Activated naive CD8-positive, alpha-beta T cell treated with anti-CD3 and anti-CD28 coated beads, Interleukin-2, amount 50 U/mL, for 24 hours (primary cell): Measurements from ENCODE around the gene ZNF723.
"Not testable (repeated sequence)": the region's sequence is repeated elsewhere in the genome, so short reads cannot be mapped to it uniquely, and the experiment has no call there.

Experiments used
- ATAC-seq: fragments of 150-1000 bp; cut with Tn5 transposase; one replicate; pipeline ENCODE4 v1.10.0; 2021
- DNase-seq: peaks from one replicate; pipeline ENCODE4 v3.0.0; 2021
- H3K27ac Mint-ChIP-seq: one replicate; pipeline ENCODE4 v1.8.0; 2021; ENCODE audit warnings: mild to moderate bottlenecking, mixed read lengths
- H3K27me3 Mint-ChIP-seq: one replicate; pipeline ENCODE4 v1.8.0; 2021; ENCODE audit warnings: mixed read lengths
- H3K36me3 Mint-ChIP-seq: one replicate; pipeline ENCODE4 v1.8.0; 2021; ENCODE audit warnings: low read depth, mixed read lengths
- H3K4me1 Mint-ChIP-seq: one replicate; pipeline ENCODE4 v1.8.0; 2021; ENCODE audit warnings: mixed read lengths
- H3K4me3 Mint-ChIP-seq: one replicate; pipeline ENCODE4 v1.8.0; 2021; ENCODE audit warnings: mild to moderate bottlenecking, moderate library complexity, mixed read lengths
- H3K9me3 Mint-ChIP-seq: one replicate; pipeline ENCODE4 v1.8.0; 2021; ENCODE audit warnings: mixed read lengths

ZNF723 gene

GRCh38 chr19:22832031-22832762, at the start of gene ZNF723:
TSS of gene ZNF723 (plus strand) at chr19:22832291. CDS start at chr19:22832380, 89 bp downstream.
- H3K36me3 Mint-ChIP-seq: peaks cover 4% of the 10 kb centered on the region
- no peak within 1 kb of the TSS for H3K4me3 Mint-ChIP-seq
- H3K9me3 Mint-ChIP-seq: peaks cover 27% of the 10 kb centered on the region
- DNase-seq (no peak), ATAC-seq (no peak)
- no peaks in the 10 kb centered on the region for H3K27me3 Mint-ChIP-seq
- no peak within 1 kb of the TSS for H3K27ac Mint-ChIP-seq
- H3K4me1 Mint-ChIP-seq: no peaks in the 10 kb centered on the region

- no peak within 1 kb of the TSS for H3K27ac Mint-ChIP-seq
- peaks cover 4% of the 10 kb centered on the region for H3K27me3 Mint-ChIP-seq
- H3K4me3 Mint-ChIP-seq: no peak within 1 kb of the TSS
- H3K4me1 Mint-ChIP-seq: no peaks in the 10 kb centered on the region
- ATAC-seq (no peak), DNase-seq (no peak)
- H3K9me3 Mint-ChIP-seq: peaks cover 33% of the 10 kb centered on the region
- H3K36me3 Mint-ChIP-seq: peaks cover 6% of the 10 kb centered on the region
These were observed 48.3 kb upstream of the ZNF723 start, which contains the start of gene ZNF99 for GRCh38 chr19:22783651-22784410. TSS of gene ZNF99 (minus strand) at chr19:22784151. CDS start at chr19:22784016, 135 bp downstream.

- not testable (repeated sequence) for DNase-seq, H3K4me3 Mint-ChIP-seq, ATAC-seq, H3K36me3 Mint-ChIP-seq, H3K27ac Mint-ChIP-seq, H3K4me1 Mint-ChIP-seq, H3K27me3 Mint-ChIP-seq
- peaks cover 47% of the 10 kb centered on the region for H3K9me3 Mint-ChIP-seq
These were observed 39.2 kb upstream of the ZNF723 start for GRCh38 chr19:22792863-22793262.

- no peak for DNase-seq
- Mint-ChIP-seq H3K36me3 (peaks cover 5% of the 10 kb centered on the region), H3K4me1 (no peaks in the 10 kb centered on the region), H3K4me3 (no peak overlapping the region), H3K27ac (no peak overlapping the region), H3K27me3 (no peaks in the 10 kb centered on the region), H3K9me3 (peaks cover 56% of the 10 kb centered on the region)
- no peak for ATAC-seq
These were observed 35.1 kb upstream of the ZNF723 start for GRCh38 chr19:22797040-22797439.

GRCh38 chr19:22806418-22806817, 25.7 kb upstream of the ZNF723 start:
- ATAC-seq (no peak), DNase-seq (no peak)
- Mint-ChIP-seq H3K27ac (no peak overlapping the region), H3K4me1 (no peaks in the 10 kb centered on the region), H3K36me3 (no peaks in the 10 kb centered on the region), H3K4me3 (no peak overlapping the region), H3K9me3 (peaks cover 11% of the 10 kb centered on the region), H3K27me3 (no peaks in the 10 kb centered on the region)

- no peak for ATAC-seq
These were observed 24.8 kb upstream of the ZNF723 start for GRCh38 chr19:22807061-22807835.

GRCh38 chr19:22814124-22814523, 18.0 kb upstream of the ZNF723 start:
- peaks cover 12% of the 10 kb centered on the region for H3K9me3 Mint-ChIP-seq
- no peaks in the 10 kb centered on the region for H3K4me1 Mint-ChIP-seq
- no peak overlapping the region for H3K4me3 Mint-ChIP-seq
- ATAC-seq (no peak), DNase-seq (no peak)
- H3K36me3 Mint-ChIP-seq: no peaks in the 10 kb centered on the region
- no peak overlapping the region for H3K27ac Mint-ChIP-seq
- no peaks in the 10 kb centered on the region for H3K27me3 Mint-ChIP-seq

More at GRCh38 chr19:22807061-22807835, 24.8 kb upstream of the ZNF723 start:
- no peaks in the 10 kb centered on the region for H3K4me1 Mint-ChIP-seq
- H3K27me3 Mint-ChIP-seq: no peaks in the 10 kb centered on the region
- no peaks in the 10 kb centered on the region for H3K36me3 Mint-ChIP-seq
- H3K9me3 Mint-ChIP-seq: peaks cover 12% of the 10 kb centered on the region
- no peak overlapping the region for H3K27ac Mint-ChIP-seq
- DNase-seq: no peak
- no peak overlapping the region for H3K4me3 Mint-ChIP-seq

- H3K27ac Mint-ChIP-seq: no peak overlapping the region
- ATAC-seq: no peak
- peaks cover 4% of the 10 kb centered on the region for H3K36me3 Mint-ChIP-seq
- no peak for DNase-seq
- H3K4me3 Mint-ChIP-seq: no peak overlapping the region
- no peaks in the 10 kb centered on the region for H3K4me1 Mint-ChIP-seq
- H3K9me3 Mint-ChIP-seq: peaks cover 25% of the 10 kb centered on the region
- H3K27me3 Mint-ChIP-seq: no peaks in the 10 kb centered on the region
These were observed 880 bp upstream of the ZNF723 start for GRCh38 chr19:22831211-22831610.

- not testable (repeated sequence) for H3K27me3 Mint-ChIP-seq, DNase-seq, H3K4me3 Mint-ChIP-seq, H3K27ac Mint-ChIP-seq, H3K4me1 Mint-ChIP-seq, ATAC-seq
- peaks cover 32% of the 10 kb centered on the region for H3K9me3 Mint-ChIP-seq
- peaks cover 23% of the 10 kb centered on the region for H3K36me3 Mint-ChIP-seq
These were observed 25.7 kb downstream of the ZNF723 start for GRCh38 chr19:22857713-22858320.

- Mint-ChIP-seq H3K27ac (no peak overlapping the region), H3K4me1 (no peaks in the 10 kb centered on the region), H3K27me3 (no peaks in the 10 kb centered on the region), H3K36me3 (no peaks in the 10 kb centered on the region), H3K4me3 (no peak overlapping the region), H3K9me3 (peaks cover 30% of the 10 kb centered on the region)
- no peak for ATAC-seq
- DNase-seq: no peak
These were observed 50.7 kb downstream of the ZNF723 start for GRCh38 chr19:22882797-22883196.

GRCh38 chr19:22893855-22894270, 61.8 kb downstream of the ZNF723 start:
- no peaks in the 10 kb centered on the region for H3K27me3 Mint-ChIP-seq
- no peak for ATAC-seq
- no peak overlapping the region for H3K27ac Mint-ChIP-seq
- no peaks in the 10 kb centered on the region for H3K4me1 Mint-ChIP-seq
- peaks cover 4% of the 10 kb centered on the region for H3K36me3 Mint-ChIP-seq
- DNase-seq: no peak
- H3K4me3 Mint-ChIP-seq: no peak overlapping the region
- H3K9me3 Mint-ChIP-seq: peaks cover 29% of the 10 kb centered on the region

GRCh38 chr19:22901431-22902130, 69.5 kb downstream of the ZNF723 start:
- peaks cover 6% of the 10 kb centered on the region for H3K36me3 Mint-ChIP-seq
- H3K27ac Mint-ChIP-seq: no peak overlapping the region
- H3K4me3 Mint-ChIP-seq: no peak overlapping the region
- H3K9me3 Mint-ChIP-seq: peaks cover 33% of the 10 kb centered on the region
- no peaks in the 10 kb centered on the region for H3K27me3 Mint-ChIP-seq
- DNase-seq: no peak
- no peak for ATAC-seq
- no peaks in the 10 kb centered on the region for H3K4me1 Mint-ChIP-seq
